Peyer's patch (tissue), 4 donors: ENCODE results near the gene XRN1. TPM values are rescaled to one million over a fixed set of nuclear protein-coding genes. Genes with fewer than 3 reads are reported as not detected.

ENCODE experiments used
- DNase-seq, 3 donors: peaks; one replicate each; pipeline ENCODE4 v3.0.0-alpha.2; 2017 to 2019
- H3K27ac ChIP-seq, 4 donors: fragments of 200-600 bp; sonication (generic); one replicate each; pipeline ENCODE4 v1.5.1; 2016 to 2019
- H3K27me3 ChIP-seq, 2 donors: fragments of 200-600 bp; sonication (generic); one replicate each; pipeline ENCODE4 v1.5.1; 2019
- H3K36me3 ChIP-seq, 3 donors: fragments of 200-600 bp; sonication (generic); one replicate each; pipeline ENCODE4 v1.5.1; 2016 to 2019
- H3K4me1 ChIP-seq, 4 donors: fragments of 200-600 bp; sonication (generic); one replicate each; pipeline ENCODE4 v1.5.1; 2016 to 2019
- H3K4me3 ChIP-seq, 4 donors: fragments of 200-600 bp; sonication (generic); 1 replicate in 3 of 4; 2 replicates in 1 of 4; pipeline ENCODE4 v1.5.1; 2016 to 2019; ENCODE audit warnings: mild to moderate bottlenecking in 1 of 4
- H3K9me3 ChIP-seq, 4 donors: fragments of 200-600 bp; sonication (generic); one replicate each; pipeline ENCODE4 v1.5.1; 2016 to 2019; ENCODE audit warnings: mild to moderate bottlenecking in 1 of 4
- POLR2A ChIP-seq, 2 donors: fragments of 450-650 bp; IDR thresholded peaks; one replicate each; pipeline ENCODE4 v1.5.1; 2017; ENCODE audit warnings: antibody characterized with exemption in 2 of 2, mild to moderate bottlenecking in 2 of 2, moderate library complexity in 2 of 2
- small RNA-seq, 2 donors: library from RNA; depleted of rRNA; stranded (forward); fragments of <200 nt; gene quantifications; one replicate each; pipeline ENCODE3, GENCODE V24; 2016
- total RNA-seq, 4 donors: library from RNA; depleted of rRNA; stranded (reverse); fragments of >200 nt; gene quantifications; one replicate each; pipeline ENCODE4 v1.1.0, GENCODE V29; 2016
- TF ChIP-seq, protein P1 (sequence below), 6 experiments: fragments of 450-650 bp in 4 of 6; fragments of 200-600 bp in 2 of 6; sonication (generic) in 1 of 6; IDR thresholded peaks; one replicate each; pipeline ENCODE4 v1.5.1; 2017 to 2019; ENCODE audit warnings: antibody characterized with exemption in 6 of 6, mild to moderate bottlenecking in 3 of 6, moderate library complexity in 1 of 6

XRN1 gene
- total RNA-seq, 4 donors from 2014 or later = 74.6 to 95.2 (median 80.9) TPM

GRCh38 chr3:142263112-142263511 lies 184.7 kb downstream of the XRN1 start:
- H3K9me3 ChIP-seq = no peaks in the 10 kb centered on the region
- H3K4me3 ChIP-seq = no peak overlapping the region
- H3K4me1 ChIP-seq = peaks cover 0 to 6% (median 0%) of the 10 kb centered on the region in 4 donors
- DNase-seq = no peak
- no peak overlapping the region for H3K27ac ChIP-seq
- no peak for TF ChIP-seq POLR2A (IDR thresholded peaks at IDR 0.05)
- TF ChIP-seq, protein P1, sequence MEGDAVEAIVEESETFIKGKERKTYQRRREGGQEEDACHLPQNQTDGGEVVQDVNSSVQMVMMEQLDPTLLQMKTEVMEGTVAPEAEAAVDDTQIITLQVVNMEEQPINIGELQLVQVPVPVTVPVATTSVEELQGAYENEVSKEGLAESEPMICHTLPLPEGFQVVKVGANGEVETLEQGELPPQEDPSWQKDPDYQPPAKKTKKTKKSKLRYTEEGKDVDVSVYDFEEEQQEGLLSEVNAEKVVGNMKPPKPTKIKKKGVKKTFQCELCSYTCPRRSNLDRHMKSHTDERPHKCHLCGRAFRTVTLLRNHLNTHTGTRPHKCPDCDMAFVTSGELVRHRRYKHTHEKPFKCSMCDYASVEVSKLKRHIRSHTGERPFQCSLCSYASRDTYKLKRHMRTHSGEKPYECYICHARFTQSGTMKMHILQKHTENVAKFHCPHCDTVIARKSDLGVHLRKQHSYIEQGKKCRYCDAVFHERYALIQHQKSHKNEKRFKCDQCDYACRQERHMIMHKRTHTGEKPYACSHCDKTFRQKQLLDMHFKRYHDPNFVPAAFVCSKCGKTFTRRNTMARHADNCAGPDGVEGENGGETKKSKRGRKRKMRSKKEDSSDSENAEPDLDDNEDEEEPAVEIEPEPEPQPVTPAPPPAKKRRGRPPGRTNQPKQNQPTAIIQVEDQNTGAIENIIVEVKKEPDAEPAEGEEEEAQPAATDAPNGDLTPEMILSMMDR (IDR thresholded peaks at IDR 0.05) = no peak
- no peaks in the 10 kb centered on the region for H3K27me3 ChIP-seq
- no peaks in the 10 kb centered on the region for H3K36me3 ChIP-seq

- no peaks in the 10 kb centered on the region for H3K4me1 ChIP-seq
- no peak for TF ChIP-seq POLR2A (IDR thresholded peaks at IDR 0.05)
- TF ChIP-seq, protein P1 (IDR thresholded peaks at IDR 0.05) = no peak
- DNase-seq = no peak
- H3K4me3 ChIP-seq = no peak overlapping the region
- no peaks in the 10 kb centered on the region for H3K36me3 ChIP-seq
- peaks cover 0 to 6% (median 2%) of the 10 kb centered on the region in 4 donors for H3K9me3 ChIP-seq
- H3K27me3 ChIP-seq = no peaks in the 10 kb centered on the region
- no peak overlapping the region for H3K27ac ChIP-seq
Measured at GRCh38 chr3:142259359-142259758, 188.5 kb downstream of the XRN1 start.

DNA sequence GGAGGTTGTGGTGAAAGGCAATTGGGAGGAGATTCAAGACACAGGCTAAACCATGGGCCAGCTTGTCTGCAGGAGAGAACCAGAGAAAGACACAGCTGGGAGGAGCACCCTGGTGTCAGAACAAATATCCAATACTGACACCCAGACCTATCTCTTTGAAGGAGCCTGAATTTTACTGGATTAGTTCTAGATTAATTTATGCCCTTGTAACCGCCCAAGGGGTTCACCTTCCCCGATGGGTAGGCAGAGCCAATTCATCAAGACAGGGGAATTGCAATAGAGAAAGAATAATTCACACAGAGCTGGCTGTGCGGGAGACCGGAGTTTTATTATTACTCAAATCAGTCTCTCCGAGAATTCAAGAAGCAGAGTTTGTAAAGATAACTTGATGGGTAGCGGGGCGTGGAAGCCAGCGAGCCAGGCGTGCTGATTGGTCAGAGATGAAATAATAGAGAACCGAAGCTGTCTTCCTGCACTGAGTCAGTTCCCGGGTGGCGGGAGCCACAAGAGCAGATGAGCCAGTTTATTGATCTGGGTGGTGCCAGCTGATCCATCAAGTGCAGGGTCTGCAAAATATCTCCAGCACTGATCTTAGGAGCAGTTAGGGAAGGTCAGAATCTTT lies 191.0 kb downstream of the XRN1 start:
- TF ChIP-seq, protein P1 (IDR thresholded peaks at IDR 0.05) = no peak
- TF ChIP-seq POLR2A (IDR thresholded peaks at IDR 0.05) = no peak

More for the DNA sequence above, 191.0 kb downstream of the XRN1 start:
- no peaks in the 10 kb centered on the region for H3K36me3 ChIP-seq
- H3K4me3 ChIP-seq = no peak overlapping the region
- H3K27ac ChIP-seq = no peak overlapping the region
- H3K27me3 ChIP-seq = no peaks in the 10 kb centered on the region
- peaks cover 0 to 6% (median 2%) of the 10 kb centered on the region in 4 donors for H3K9me3 ChIP-seq
- no peak for DNase-seq
- no peaks in the 10 kb centered on the region for H3K4me1 ChIP-seq

Small RNAs within 50 kb of the gene (small RNA-seq; reads per million reads assigned to genes)
- gene RNU1-100P (0 reads per million in 2 donors), gene RNU6-1294P (0 reads per million in 2 donors)

Other genes with a start within 250 kb of the XRN1 start
- 10 to 100 TPM; 43.7 to 80.2 (median 69.3) TPM for gene GK5, start 222.5 kb downstream of the XRN1 start, total RNA-seq
- gene ATR, start 130.7 kb upstream of the XRN1 start, total RNA-seq = 10 to 100 TPM; 21.0 to 53.6 (median 23.9) TPM
- 100 to 1,000 TPM in 3 of 4 donors, 10 to 100 TPM in 1; 48.7 to 661 (median 328) TPM for gene PLS1, start 148.4 kb upstream of the XRN1 start, total RNA-seq